SK-N-SH treated with all-trans-retinoic acid at 6 μM for 48 hours (cell line): ENCODE data around the gene POMGNT2.

ENCODE experiments used
- ATAC-seq: fragments of 200-7000 bp; cut with Tn5 transposase; 3 replicates; pipeline ENCODE4 v1.9.1; 2020; ENCODE audit warnings: mild to moderate bottlenecking, moderate library complexity
- ARNTL ChIP-seq: fragments of 450-650 bp; formaldehyde crosslinking; IDR thresholded peaks from 2 replicates; pipeline ENCODE4 v1.5.0; 2020; ENCODE audit warnings: low read depth, mild to moderate bottlenecking, moderate library complexity, borderline replicate concordance
- BACH2 ChIP-seq: fragments of 250-450 bp; sonication (Bioruptor Pico); IDR thresholded peaks from 2 replicates; pipeline ENCODE4 v1.9.0; 2021; ENCODE audit warnings: mild to moderate bottlenecking, borderline replicate concordance
- CREB5 ChIP-seq: fragments of 250-450 bp; sonication (Bioruptor Pico); IDR thresholded peaks from 2 replicates; pipeline ENCODE4 v1.5.1; 2020; ENCODE audit warnings: low read depth, mild to moderate bottlenecking, moderate library complexity
- CSDC2 ChIP-seq: fragments of 250-450 bp; sonication (Bioruptor Pico); IDR thresholded peaks from 2 replicates; pipeline ENCODE4 v1.5.0; 2020; ENCODE audit warnings: mild to moderate bottlenecking, moderate library complexity
- CSRNP3 ChIP-seq: fragments of 250-450 bp; sonication (Bioruptor Pico); IDR thresholded peaks from 2 replicates; pipeline ENCODE4 v1.5.1; 2021; ENCODE audit warnings: mild to moderate bottlenecking, moderate library complexity
- ESRRG ChIP-seq: fragments of 250-450 bp; sonication (Bioruptor Pico); IDR thresholded peaks from 2 replicates; pipeline ENCODE4 v1.6.1; 2021; ENCODE audit warnings: mild to moderate bottlenecking
- GLIS3 ChIP-seq: fragments of 250-450 bp; sonication (Bioruptor Pico); IDR thresholded peaks from 2 replicates; pipeline ENCODE4 v1.5.0; 2020; ENCODE audit warnings: mild to moderate bottlenecking, moderate library complexity
- OSR1 ChIP-seq: fragments of 250-450 bp; sonication (Bioruptor Pico); IDR thresholded peaks from 2 replicates; pipeline ENCODE4 v1.8.0; 2022; ENCODE audit warnings: moderate library complexity, mild to moderate bottlenecking, inconsistent platforms
- PATZ1 ChIP-seq: fragments of 250-450 bp; sonication (Bioruptor Pico); IDR thresholded peaks from 2 replicates; pipeline ENCODE4 v1.8.0; 2020; ENCODE audit warnings: mild to moderate bottlenecking, moderate library complexity, borderline replicate concordance
- POU6F1 ChIP-seq: fragments of 250-450 bp; sonication (Bioruptor Pico); IDR thresholded peaks from 2 replicates; pipeline ENCODE4 v1.8.0; 2021; ENCODE audit warnings: low read depth, mild to moderate bottlenecking, moderate library complexity, borderline replicate concordance
- PPARA ChIP-seq: fragments of 250-450 bp; sonication (Bioruptor Pico); IDR thresholded peaks from 2 replicates; pipeline ENCODE4 v1.5.0; 2020; ENCODE audit warnings: mild to moderate bottlenecking, borderline replicate concordance
- RARB ChIP-seq: fragments of 250-450 bp; sonication (Bioruptor Pico); IDR thresholded peaks from 2 replicates; pipeline ENCODE4 v1.8.0; 2021; ENCODE audit warnings: mild to moderate bottlenecking, moderate library complexity
- SNAI2 ChIP-seq: fragments of 250-450 bp; sonication (Bioruptor Pico); IDR thresholded peaks from 2 replicates; pipeline ENCODE4 v1.5.0; 2020; ENCODE audit warnings: mild to moderate bottlenecking, moderate library complexity
- TCF4 ChIP-seq: fragments of 250-450 bp; sonication (Bioruptor Pico); IDR thresholded peaks from 2 replicates; pipeline ENCODE4 v1.8.0; 2021; ENCODE audit warnings: mild to moderate bottlenecking, moderate library complexity, borderline replicate concordance
- TOX ChIP-seq: fragments of 250-450 bp; sonication (Bioruptor Pico); IDR thresholded peaks from 2 replicates; pipeline ENCODE4 v1.8.0; 2021; ENCODE audit warnings: mild to moderate bottlenecking, moderate library complexity, borderline replicate concordance
- TSHZ2 ChIP-seq: fragments of 250-450 bp; sonication (Bioruptor Pico); IDR thresholded peaks from 2 replicates; pipeline ENCODE4 v1.5.0; 2020; ENCODE audit warnings: mild to moderate bottlenecking, moderate library complexity
- ZC3H10 ChIP-seq: fragments of 250-450 bp; sonication (Bioruptor Pico); IDR thresholded peaks from 2 replicates; pipeline ENCODE4 v1.5.1; 2021; ENCODE audit warnings: mild to moderate bottlenecking, moderate library complexity
- ZFP3 ChIP-seq: fragments of 250-450 bp; sonication (Bioruptor Pico); IDR thresholded peaks from 2 replicates; pipeline ENCODE4 v1.5.0; 2020; ENCODE audit warnings: mild to moderate bottlenecking, moderate library complexity
- ZNF565 ChIP-seq: fragments of 450-650 bp; formaldehyde crosslinking; conservative IDR thresholded peaks from 2 replicates; pipeline ENCODE4 v1.5.0; 2020; ENCODE audit warnings: low read depth, mild to moderate bottlenecking, moderate library complexity
- ZNF8 ChIP-seq: fragments of 450-650 bp; formaldehyde crosslinking; IDR thresholded peaks from 2 replicates; pipeline ENCODE4 v1.5.0; 2020; ENCODE audit warnings: mild to moderate bottlenecking, moderate library complexity

Gene POMGNT2

GRCh38 chr3:43132870-43133636, 27.2 kb upstream of the POMGNT2 start:
- ATAC-seq: no peak
- TF ChIP-seq BACH2 (CRISPR knock-in tag): no peak
- TF ChIP-seq TSHZ2 (CRISPR knock-in tag): no peak
- TF ChIP-seq TOX: no peak
- no peak for TF ChIP-seq GLIS3
- TF ChIP-seq OSR1 (CRISPR knock-in tag): no peak
- no peak for TF ChIP-seq CSRNP3 (CRISPR knock-in tag)
- no peak for TF ChIP-seq ZNF8 (CRISPR knock-in tag)
- no peak for TF ChIP-seq ZFP3 (CRISPR knock-in tag)

- ATAC-seq: no peak
- TF ChIP-seq CSDC2 (no peak), CREB5 (CRISPR knock-in tag) (no peak), SNAI2 (no peak), GLIS3 (no peak), ZC3H10 (no peak), TOX (no peak), ESRRG (CRISPR knock-in tag) (no peak), TCF4 (CRISPR knock-in tag) (no peak), OSR1 (CRISPR knock-in tag) (no peak), ZNF565 (CRISPR knock-in tag) (no peak), PATZ1 (no peak), ARNTL (no peak), ZNF8 (CRISPR knock-in tag) (no peak), POU6F1 (CRISPR knock-in tag) (no peak), PPARA (CRISPR knock-in tag) (no peak)
Observed at GRCh38 chr3:43132193-43132592, 26.3 kb upstream of the POMGNT2 start.

- TF ChIP-seq PPARA (CRISPR knock-in tag) (no peak), TSHZ2 (CRISPR knock-in tag) (no peak), ZNF565 (CRISPR knock-in tag) (no peak), RARB (CRISPR knock-in tag) (no peak), OSR1 (CRISPR knock-in tag) (no peak), ARNTL (no peak), CREB5 (CRISPR knock-in tag) (no peak)
- no peak for ATAC-seq
Observed at GRCh38 chr3:43128464-43128863, 22.6 kb upstream of the POMGNT2 start.
